HepG2 (cell line): Measurements from ENCODE around the gene DNAJC7. TPM values are rescaled to one million over a fixed set of nuclear protein-coding genes. Genes with fewer than 3 reads are reported as not detected.
A peak's percentile ranks its signal among the peaks of the same experiment; 100 is the strongest.

ENCODE experiments used
- CSRNP2 ChIP-seq: sonication (generic); formaldehyde crosslinking; conservative IDR thresholded peaks from 2 replicates; pipeline ENCODE4 v1.8.0; 2022; ENCODE audit warnings: low read depth, missing genetic modification reagents
- DNMT3B ChIP-seq: conservative IDR thresholded peaks from 2 replicates; pipeline ENCODE4 v1.6.1; 2016; ENCODE audit warnings: missing biosample characterization, control low read depth
- GTF3A ChIP-seq: sonication (generic); formaldehyde crosslinking; conservative IDR thresholded peaks from 2 replicates; pipeline ENCODE4 v1.4.0; 2020; ENCODE audit warnings: mild to moderate bottlenecking, missing genetic modification reagents
- HOXD1 ChIP-seq: sonication (generic); formaldehyde crosslinking; IDR thresholded peaks from 2 replicates; pipeline ENCODE4 v1.5.0; 2020; ENCODE audit warnings: missing genetic modification reagents
- KDM6A ChIP-seq: IDR thresholded peaks from 2 replicates; pipeline ENCODE4 v1.6.1; 2016; ENCODE audit warnings: low read depth
- MAFG ChIP-seq: sonication (generic); formaldehyde crosslinking; IDR thresholded peaks from 2 replicates; pipeline ENCODE4 v1.5.1; 2020; ENCODE audit warnings: mild to moderate bottlenecking, missing genetic modification reagents
- MIER3 ChIP-seq: IDR thresholded peaks from 2 replicates; pipeline ENCODE4 v1.6.1; 2016; ENCODE audit warnings: missing compliant biosample characterization, borderline replicate concordance
- MLLT10 ChIP-seq: sonication (generic); formaldehyde crosslinking; IDR thresholded peaks from 2 replicates; pipeline ENCODE4 v1.4.0; 2020; ENCODE audit warnings: missing genetic modification reagents
- MYC ChIP-seq: sonication (generic); formaldehyde crosslinking; IDR thresholded peaks from 2 replicates; pipeline ENCODE4 v1.9.0; 2021; ENCODE audit warnings: missing genetic modification reagents, borderline replicate concordance
- PHB2 ChIP-seq: fragments of 450-650 bp; IDR thresholded peaks from 2 replicates; pipeline ENCODE4 v1.6.1; 2018; ENCODE audit not compliant: partially characterized antibody
- SP4 ChIP-seq: sonication (generic); formaldehyde crosslinking; IDR thresholded peaks from 2 replicates; pipeline ENCODE4 v1.8.1; 2023; ENCODE audit warnings: mild to moderate bottlenecking, missing genetic modification reagents
- TAF15 ChIP-seq: fragments of 200-400 bp; formaldehyde crosslinking; IDR thresholded peaks from one replicate; pipeline ENCODE4 v1.6.1; 2018; ENCODE audit warnings: mild to moderate bottlenecking, low read depth, low read length; ENCODE audit not compliant: poor library complexity, severe bottlenecking
- TBP ChIP-seq: sonication (generic); formaldehyde crosslinking; IDR thresholded peaks from 2 replicates; pipeline ENCODE4 v1.5.0; 2020; ENCODE audit warnings: missing genetic modification reagents
- TBX2 ChIP-seq: sonication (generic); formaldehyde crosslinking; IDR thresholded peaks from 2 replicates; pipeline ENCODE4 v1.5.0; 2020; ENCODE audit warnings: missing genetic modification reagents, mild to moderate bottlenecking, borderline replicate concordance
- THYN1 ChIP-seq: sonication (generic); formaldehyde crosslinking; IDR thresholded peaks from 2 replicates; pipeline ENCODE4 v1.8.1; 2023; ENCODE audit warnings: low read depth, mild to moderate bottlenecking, moderate library complexity, missing genetic modification reagents, borderline replicate concordance
- U2AF2 ChIP-seq: fragments of 200-400 bp; formaldehyde crosslinking; IDR thresholded peaks from 2 replicates; pipeline ENCODE4 v1.6.1; 2017; ENCODE audit warnings: low read depth, mild to moderate bottlenecking, low read length
- UBTF ChIP-seq: sonication (generic); formaldehyde crosslinking; IDR thresholded peaks from 2 replicates; pipeline ENCODE4 v1.4.0; 2020; ENCODE audit warnings: mild to moderate bottlenecking, missing genetic modification reagents
- ZNF138 ChIP-seq: sonication (generic); formaldehyde crosslinking; IDR thresholded peaks from 2 replicates; pipeline ENCODE4 v1.5.0; 2020; ENCODE audit warnings: mild to moderate bottlenecking, low read depth, missing genetic modification reagents
- ZNF329 ChIP-seq: sonication (generic); formaldehyde crosslinking; IDR thresholded peaks from 2 replicates; pipeline ENCODE4 v1.9.0; 2021; ENCODE audit warnings: low read depth, mild to moderate bottlenecking, missing genetic modification reagents
- ZNF44 ChIP-seq: sonication (generic); formaldehyde crosslinking; IDR thresholded peaks from 2 replicates; pipeline ENCODE4 v1.5.1; 2020; ENCODE audit warnings: mild to moderate bottlenecking, missing genetic modification reagents
- ZNF468 ChIP-seq: sonication (generic); formaldehyde crosslinking; IDR thresholded peaks from 2 replicates; pipeline ENCODE4 v1.8.0; 2022; ENCODE audit warnings: mild to moderate bottlenecking, moderate library complexity, missing genetic modification reagents
- ZNF550 ChIP-seq: sonication (generic); formaldehyde crosslinking; IDR thresholded peaks from 2 replicates; pipeline ENCODE4 v1.4.0; 2020; ENCODE audit warnings: mild to moderate bottlenecking, missing genetic modification reagents, borderline replicate concordance
- ZNF737 ChIP-seq: sonication (generic); formaldehyde crosslinking; IDR thresholded peaks from 2 replicates; pipeline ENCODE4 v1.5.0; 2020; ENCODE audit warnings: missing genetic modification reagents, mild to moderate bottlenecking, borderline replicate concordance
- ZNF83 ChIP-seq: sonication (generic); formaldehyde crosslinking; IDR thresholded peaks from 2 replicates; pipeline ENCODE4 v1.4.0; 2020; ENCODE audit warnings: missing genetic modification reagents, mild to moderate bottlenecking, borderline replicate concordance
- polyA plus RNA-seq, 8 experiments: library from polyadenylated mRNA; depleted of rRNA in 3 of 8; stranded (reverse) in 7 of 8; unstranded in 1 of 8; fragments of >200 nt; fragmentation: Illumina TruSeq in 4 of 8; extraction: Trizol in 4 of 8; gene quantifications; 2 replicates each; pipeline versions ENCODE4 v1.2.1 to v1.2.3, GENCODE V29; 2011 to 2016; ENCODE audit warnings: low read depth in 4 of 8, missing spikeins in 1 of 8, mixed read lengths in 1 of 8; ENCODE audit not compliant: insufficient read depth in 1 of 8
- total RNA-seq, 5 experiments: library from RNA; depleted of rRNA; stranded (reverse); fragments of >200 nt; fragmentation: Illumina TruSeq; extraction: Trizol; gene quantifications; 2 replicates each; pipeline ENCODE4 v1.2.3, GENCODE V29; 2016; ENCODE audit warnings: low read depth in 1 of 5

The DNAJC7 gene
- total and polyA plus RNA-seq, 2 of the 13 experiments (the other 11 are each of a cell fraction or from before 2014, with no cell fraction given), result 47.7 to 132 TPM

GRCh38 chr17:42016941-42017865 is at the start of gene DNAJC7 (continued):
- no peak; the same call in none of the 2 replicates for TF ChIP-seq DNMT3B
- peak; percentile 86 for TF ChIP-seq UBTF (CRISPR knock-in tag)
- peak; percentile 56; the same call in 1 of the 2 replicates for TF ChIP-seq ZNF83 (CRISPR knock-in tag)
- no peak for TF ChIP-seq MLLT10
- TF ChIP-seq THYN1 (CRISPR knock-in tag), result 0 out of 2 replicates have a peak, but pooled peaks have one; percentile 67
- no peak for TF ChIP-seq CSRNP2 (CRISPR knock-in tag)
- peak; percentile 88 for TF ChIP-seq ZNF329
- TF ChIP-seq TBP (CRISPR knock-in tag), result no peak
- peak; percentile 71; the same call in 1 of the 2 replicates for TF ChIP-seq MIER3
- no peak for TF ChIP-seq PHB2
- no peak; the same call in 1 of the 2 replicates for TF ChIP-seq KDM6A (CRISPR knock-in tag)
- no peak for TF ChIP-seq TAF15
- TF ChIP-seq ZNF550 (CRISPR knock-in tag), result peak; percentile 62; the same call in 1 of the 2 replicates
- no peak for TF ChIP-seq ZNF44
- TF ChIP-seq ZNF468 (CRISPR knock-in tag), result no peak
- TF ChIP-seq MYC, result peak; percentile 93
- TF ChIP-seq ZNF737, result peak; percentile 97
- peak; percentile 62; the same call in 1 of the 2 replicates for TF ChIP-seq HOXD1 (CRISPR knock-in tag)
- peak; percentile 88; the same call in 1 of the 2 replicates for TF ChIP-seq GTF3A
- TF ChIP-seq MAFG (CRISPR knock-in tag), result no peak
- TF ChIP-seq SP4 (CRISPR knock-in tag), result peak; percentile 55; the same call in 1 of the 2 replicates
- TF ChIP-seq U2AF2, result no peak
- TF ChIP-seq ZNF138, result no peak
- peak; percentile 87 for TF ChIP-seq TBX2 (CRISPR knock-in tag)
